Left renal cortex interstitium (tissue), 4 donors: ENCODE measurements around the gene KLLN. TPM values are rescaled to one million over a fixed set of nuclear protein-coding genes. Genes with fewer than 3 reads are reported as not detected.

Source experiments
- polyA plus RNA-seq, 4 donors: library from polyadenylated mRNA; unstranded; fragments of 120-200 nt; gene quantifications; one replicate each; pipeline ENCODE4 v1.2.1, GENCODE V29; 2013; ENCODE audit not compliant: insufficient read length in 4 of 4

KLLN gene
- polyA plus RNA-seq, 4 donors: 1.5 to 1.7 (median 1.6) TPM

Other genes starting within 250 kb of the KLLN start
- gene PAPSS2, start 203.7 kb downstream of the KLLN start, polyA plus RNA-seq: 10 to 100 TPM; 35.3 to 51.3 (median 45.4) TPM
- gene ATAD1, start 45.3 kb downstream of the KLLN start, polyA plus RNA-seq: 10 to 100 TPM; 46.6 to 69.9 (median 58.1) TPM
- gene PTEN, start 92 bp upstream of the KLLN start, polyA plus RNA-seq: 10 to 100 TPM; 58.3 to 80.4 (median 67.6) TPM